Activated CD4-positive, alpha-beta T cell treated with anti-CD3 and anti-CD28 coated beads, Interleukin-2, amount 50 U/mL, for 24 hours (primary cell): ENCODE measurements around the gene MIP.
"Not testable (repeated sequence)": the region's sequence is repeated elsewhere in the genome, so short reads cannot be mapped to it uniquely, and the experiment has no call there.

Experiments
- DNase-seq, 2 donors: peaks; one replicate each; pipeline ENCODE4 v3.0.0-alpha.2; 2020; ENCODE audit warnings: low read depth in 1 of 2, low spot score in 1 of 2

The MIP gene

GRCh38 chr12:56410768-56411167 lies 43.7 kb downstream of the MIP start:
- DNase-seq = no peak

- no peak for DNase-seq
These were observed 45.5 kb downstream of the MIP start for GRCh38 chr12:56408799-56409417.

GRCh38 chr12:56404227-56404626 lies 50.2 kb downstream of the MIP start:
- DNase-seq = not testable (repeated sequence)

- not testable (repeated sequence) for DNase-seq
These were observed 52.8 kb downstream of the MIP start for GRCh38 chr12:56401612-56402011.

GRCh38 chr12:56401125-56401524 lies 53.3 kb downstream of the MIP start:
- not testable (repeated sequence) for DNase-seq
